Measurements from ENCODE around the gene CRK. TPM values are rescaled to one million over a fixed set of nuclear protein-coding genes. Genes with fewer than 3 reads are reported as not detected.

CRK gene
- total and polyA plus RNA-seq, 10 of the 15 experiments (the other 5 are each of a cell fraction or from before 2014, with no cell fraction given): 11.1 to 23.8 (median 20.5) TPM

DNA sequence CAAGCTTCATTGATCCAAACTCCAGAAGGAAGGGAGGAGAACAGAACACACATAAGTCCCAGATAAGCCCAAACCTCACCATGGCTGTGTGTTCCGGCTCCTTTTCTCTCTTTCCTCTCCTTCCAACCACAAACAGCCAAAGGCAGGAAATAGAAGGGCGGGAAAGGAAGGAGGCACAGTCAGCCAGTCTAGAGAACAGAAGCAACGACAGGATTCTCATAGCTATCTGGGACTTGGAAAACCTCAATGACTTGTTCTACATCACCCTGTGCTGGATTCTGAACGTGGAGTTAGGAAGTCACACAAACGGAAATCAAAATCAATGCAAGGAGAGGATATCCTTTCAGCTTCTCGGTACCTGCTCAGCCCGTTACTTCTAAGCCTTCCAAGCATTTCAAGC lies 9.0 kb downstream of the CRK start (continued):
- TF ChIP-seq ZBTB4 (CRISPR knock-in tag; IDR thresholded peaks at IDR 0.05): no peak
- TF ChIP-seq BMI1 (IDR thresholded peaks at IDR 0.05; ENCODE audit: borderline replicate concordance): no peak
- no peak for TF ChIP-seq NKRF (conservative IDR thresholded peaks at IDR 0.05)

DNA sequence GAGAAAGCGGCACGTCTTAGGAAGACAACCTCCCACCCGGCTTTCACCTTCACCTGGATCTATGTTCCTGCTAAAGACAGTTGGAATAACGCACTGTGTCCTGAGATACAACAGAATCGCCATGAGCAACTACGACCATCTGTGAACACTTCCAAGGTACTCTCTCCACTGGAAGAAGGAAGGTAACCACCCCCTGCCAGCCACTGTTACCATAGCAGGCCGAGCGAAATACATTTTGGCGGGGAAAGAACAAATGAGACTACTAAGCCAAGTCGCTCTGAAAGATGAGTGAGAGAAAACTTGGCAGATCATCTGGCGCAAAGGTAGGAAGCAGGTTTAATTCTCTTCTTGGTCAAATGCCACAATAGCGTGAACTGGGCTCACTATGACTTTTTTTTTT lies 9.8 kb downstream of the CRK start:
- no peak overlapping the region for H3K9ac ChIP-seq (ENCODE audit: control insufficient read depth, insufficient read depth, low read length)
- ChIA-PET CTCF (interaction anchor here (0.6 kb wide), 1 partner anchor 69 kb away, joined by 4 read pairs; no protein-coding TSS in a partner anchor), SMC1A (ENCODE audit: uncharacterized antibody, unreplicated experiment) (no interaction called here), POLR2A (interaction anchor here (0.6 kb wide), 1 partner anchor 268 kb away, joined by 3 read pairs; no protein-coding TSS in a partner anchor), RAD21 (ENCODE audit: unreplicated experiment) (no interaction called here)
- H3K4me3 ChIP-seq: no peak overlapping the region
- H3K36me3 ChIP-seq (ENCODE audit: control insufficient read depth in 2 of 2, insufficient read depth in 2 of 2, low read length in 1 of 2): peaks cover 0 to 8% of the 10 kb centered on the region in 2 experiments; a peak in 2 of 4 replicates
- in situ Hi-C loops (cut with MboI) (no loop called here), intact Hi-C loops (cut with micrococcal nuclease; ENCODE audit: unreplicated experiment) (no loop called here)
- peaks cover 58% of the 10 kb centered on the region for H3K79me2 ChIP-seq (ENCODE audit: control insufficient read depth, insufficient read depth, low read length)
- BruUV-seq (replicated peaks): no TSS peak
- ATAC-seq: no peak
- no peaks in the 10 kb centered on the region for H3K27me3 ChIP-seq (replicated peaks in 1 of 2; ENCODE audit: control insufficient read depth in 2 of 2, insufficient read depth in 2 of 2, low read length in 1 of 2)
- H3K4me1 ChIP-seq (ENCODE audit: control insufficient read depth, insufficient read depth, low read length): no peaks in the 10 kb centered on the region
- no peak overlapping the region for H3K4me2 ChIP-seq (ENCODE audit: control insufficient read depth, insufficient read depth)
- WGBS (ENCODE audit: insufficient coverage, insufficient replicate concordance, low lambda C conversion rate, missing lambda C conversion rate): 92% methylated on average over 12 of the region's 12 CpGs
- H3K27ac ChIP-seq (ENCODE audit: control insufficient read depth, insufficient read depth): no peak overlapping the region
- no peak overlapping the region for H2AFZ ChIP-seq (ENCODE audit: control insufficient read depth, low read depth, low read length)
- DNase-seq (ENCODE audit: low read depth, low spot score): no peak
- FAIRE-seq: no peak
- peaks cover 4% of the 10 kb centered on the region for H4K20me1 ChIP-seq (ENCODE audit: control insufficient read depth, insufficient read depth)
- no peaks in the 10 kb centered on the region for H3K9me3 ChIP-seq (replicated peaks; ENCODE audit: control insufficient read depth, insufficient read depth, low read length)
- TF ChIP-seq, protein P1, sequence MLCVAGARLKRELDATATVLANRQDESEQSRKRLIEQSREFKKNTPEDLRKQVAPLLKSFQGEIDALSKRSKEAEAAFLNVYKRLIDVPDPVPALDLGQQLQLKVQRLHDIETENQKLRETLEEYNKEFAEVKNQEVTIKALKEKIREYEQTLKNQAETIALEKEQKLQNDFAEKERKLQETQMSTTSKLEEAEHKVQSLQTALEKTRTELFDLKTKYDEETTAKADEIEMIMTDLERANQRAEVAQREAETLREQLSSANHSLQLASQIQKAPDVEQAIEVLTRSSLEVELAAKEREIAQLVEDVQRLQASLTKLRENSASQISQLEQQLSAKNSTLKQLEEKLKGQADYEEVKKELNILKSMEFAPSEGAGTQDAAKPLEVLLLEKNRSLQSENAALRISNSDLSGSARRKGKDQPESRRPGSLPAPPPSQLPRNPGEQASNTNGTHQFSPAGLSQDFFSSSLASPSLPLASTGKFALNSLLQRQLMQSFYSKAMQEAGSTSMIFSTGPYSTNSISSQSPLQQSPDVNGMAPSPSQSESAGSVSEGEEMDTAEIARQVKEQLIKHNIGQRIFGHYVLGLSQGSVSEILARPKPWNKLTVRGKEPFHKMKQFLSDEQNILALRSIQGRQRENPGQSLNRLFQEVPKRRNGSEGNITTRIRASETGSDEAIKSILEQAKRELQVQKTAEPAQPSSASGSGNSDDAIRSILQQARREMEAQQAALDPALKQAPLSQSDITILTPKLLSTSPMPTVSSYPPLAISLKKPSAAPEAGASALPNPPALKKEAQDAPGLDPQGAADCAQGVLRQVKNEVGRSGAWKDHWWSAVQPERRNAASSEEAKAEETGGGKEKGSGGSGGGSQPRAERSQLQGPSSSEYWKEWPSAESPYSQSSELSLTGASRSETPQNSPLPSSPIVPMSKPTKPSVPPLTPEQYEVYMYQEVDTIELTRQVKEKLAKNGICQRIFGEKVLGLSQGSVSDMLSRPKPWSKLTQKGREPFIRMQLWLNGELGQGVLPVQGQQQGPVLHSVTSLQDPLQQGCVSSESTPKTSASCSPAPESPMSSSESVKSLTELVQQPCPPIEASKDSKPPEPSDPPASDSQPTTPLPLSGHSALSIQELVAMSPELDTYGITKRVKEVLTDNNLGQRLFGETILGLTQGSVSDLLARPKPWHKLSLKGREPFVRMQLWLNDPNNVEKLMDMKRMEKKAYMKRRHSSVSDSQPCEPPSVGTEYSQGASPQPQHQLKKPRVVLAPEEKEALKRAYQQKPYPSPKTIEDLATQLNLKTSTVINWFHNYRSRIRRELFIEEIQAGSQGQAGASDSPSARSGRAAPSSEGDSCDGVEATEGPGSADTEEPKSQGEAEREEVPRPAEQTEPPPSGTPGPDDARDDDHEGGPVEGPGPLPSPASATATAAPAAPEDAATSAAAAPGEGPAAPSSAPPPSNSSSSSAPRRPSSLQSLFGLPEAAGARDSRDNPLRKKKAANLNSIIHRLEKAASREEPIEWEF (IDR thresholded peaks at IDR 0.05; ENCODE audit: insufficient replicate concordance, low read depth, low read length): no peak
- TF ChIP-seq EZH2 (IDR thresholded peaks at IDR 0.05; ENCODE audit: borderline replicate concordance, control insufficient read depth, low read depth, low read length): no peak
- no peak for TF ChIP-seq USF1 (IDR thresholded peaks at IDR 0.05; ENCODE audit: borderline replicate concordance, extremely low read length, insufficient read depth, low read depth, low read length)
- TF ChIP-seq, protein P2, sequence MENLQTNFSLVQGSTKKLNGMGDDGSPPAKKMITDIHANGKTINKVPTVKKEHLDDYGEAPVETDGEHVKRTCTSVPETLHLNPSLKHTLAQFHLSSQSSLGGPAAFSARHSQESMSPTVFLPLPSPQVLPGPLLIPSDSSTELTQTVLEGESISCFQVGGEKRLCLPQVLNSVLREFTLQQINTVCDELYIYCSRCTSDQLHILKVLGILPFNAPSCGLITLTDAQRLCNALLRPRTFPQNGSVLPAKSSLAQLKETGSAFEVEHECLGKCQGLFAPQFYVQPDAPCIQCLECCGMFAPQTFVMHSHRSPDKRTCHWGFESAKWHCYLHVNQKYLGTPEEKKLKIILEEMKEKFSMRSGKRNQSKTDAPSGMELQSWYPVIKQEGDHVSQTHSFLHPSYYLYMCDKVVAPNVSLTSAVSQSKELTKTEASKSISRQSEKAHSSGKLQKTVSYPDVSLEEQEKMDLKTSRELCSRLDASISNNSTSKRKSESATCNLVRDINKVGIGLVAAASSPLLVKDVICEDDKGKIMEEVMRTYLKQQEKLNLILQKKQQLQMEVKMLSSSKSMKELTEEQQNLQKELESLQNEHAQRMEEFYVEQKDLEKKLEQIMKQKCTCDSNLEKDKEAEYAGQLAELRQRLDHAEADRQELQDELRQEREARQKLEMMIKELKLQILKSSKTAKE (IDR thresholded peaks at IDR 0.05; ENCODE audit: low read depth, poor library complexity, severe bottlenecking): no peak
